ENCODE results near the gene UVSSA.

UVSSA gene

GRCh38 chr4:1346781-1347409 lies at the start of gene UVSSA:
TSS of gene UVSSA (plus strand) at chr4:1347208. CDS start at chr4:1348092, 884 bp downstream.
- DNase-seq: peak; percentile 99

- no peak for DNase-seq
Observed at GRCh38 chr4:1297456-1298325, 49.3 kb upstream of the UVSSA start.

GRCh38 chr4:1298461-1298860 lies 48.5 kb upstream of the UVSSA start:
- no peak for DNase-seq

- DNase-seq: no peak
Observed at GRCh38 chr4:1299301-1299860, 47.6 kb upstream of the UVSSA start.

- DNase-seq: no peak
Observed at GRCh38 chr4:1300466-1301455, 46.2 kb upstream of the UVSSA start.

GRCh38 chr4:1302159-1302558 lies 44.8 kb upstream of the UVSSA start:
- no peak for DNase-seq

- DNase-seq: no peak
Observed at GRCh38 chr4:1305261-1305711, 41.7 kb upstream of the UVSSA start.

- DNase-seq: no peak
Observed at GRCh38 chr4:1305781-1306455, 41.1 kb upstream of the UVSSA start.

GRCh38 chr4:1307951-1308735 lies 38.9 kb upstream of the UVSSA start:
- no peak for DNase-seq

GRCh38 chr4:1309261-1310010 lies 37.6 kb upstream of the UVSSA start:
- no peak for DNase-seq

- no peak for DNase-seq
Observed at GRCh38 chr4:1310031-1310795, 36.8 kb upstream of the UVSSA start.

GRCh38 chr4:1310796-1311631 lies 36.0 kb upstream of the UVSSA start:
- DNase-seq: no peak

GRCh38 chr4:1312821-1313640 lies 34.0 kb upstream of the UVSSA start:
- DNase-seq: no peak

- no peak for DNase-seq
Observed at GRCh38 chr4:1315306-1315705, 31.7 kb upstream of the UVSSA start.

GRCh38 chr4:1315836-1316536 lies 31.0 kb upstream of the UVSSA start:
- DNase-seq: no peak

GRCh38 chr4:1316537-1317168 lies 30.4 kb upstream of the UVSSA start:
- DNase-seq: no peak

All from NCI-H1092 (cell line).